Right lobe of liver (tissue), 6 donors: ENCODE results near the gene DZIP1. TPM values are rescaled to one million over a fixed set of nuclear protein-coding genes. Genes with fewer than 3 reads are reported as not detected.
A peak's percentile ranks its signal among the peaks of the same experiment; 100 is the strongest.

Experiments
- ATAC-seq, 4 donors: fragments of 200-7000 bp; cut with Tn5 transposase; one replicate each; pipeline ENCODE4 v1.9.1; 2020; ENCODE audit warnings: mild to moderate bottlenecking in 4 of 4, moderate library complexity in 4 of 4
- DNase-seq, 3 donors: peaks; one replicate each; pipeline ENCODE4 v3.0.0-alpha.2; 2020
- H3K27ac ChIP-seq, 3 donors: fragments of 200-600 bp; one replicate each; pipeline ENCODE4 v1.8.0; 2022
- H3K27me3 ChIP-seq, 2 donors: fragments of 200-600 bp; one replicate each; pipeline ENCODE4 v1.8.0; 2022
- H3K36me3 ChIP-seq, 4 donors: fragments of 200-600 bp; sonication (generic) in 1 of 4; one replicate each; pipeline versions ENCODE4 v1.5.1 to v1.8.0; 2017 to 2022; ENCODE audit warnings: control low read depth in 1 of 4
- H3K4me1 ChIP-seq, 4 donors: fragments of 200-600 bp; sonication (generic) in 1 of 4; one replicate each; pipeline versions ENCODE4 v1.5.1 to v1.8.0; 2017 to 2022; ENCODE audit warnings: control low read depth in 1 of 4
- H3K4me3 ChIP-seq, 3 donors: fragments of 200-600 bp; one replicate each; pipeline ENCODE4 v1.8.0; 2022
- H3K9me3 ChIP-seq, 4 donors: fragments of 200-600 bp; sonication (generic) in 1 of 4; one replicate each; pipeline versions ENCODE4 v1.5.1 to v1.8.0; 2017 to 2022; ENCODE audit warnings: control low read depth in 1 of 4
- POLR2A ChIP-seq: fragments of 450-650 bp; IDR thresholded peaks from one replicate; pipeline ENCODE4 v1.6.1; 2017; ENCODE audit warnings: antibody characterized with exemption, mild to moderate bottlenecking
- WGBS: methylation state at CpG from one replicate; pipeline ENCODE4 v1.1.6; 2018; ENCODE audit warnings: low coverage, low lambda C conversion rate; ENCODE audit not compliant: insufficient coverage; ENCODE audit errors: missing lambda C conversion rate; 5-methylcytosine and 5-hydroxymethylcytosine counted together
- intact Hi-C, 2 donors: fragments of 100-400 bp; cut with DNase I; formaldehyde crosslinking; loops; one replicate each; pipeline versions ENCODE4 v1.11.2 to v1.14.1; 2022
- total RNA-seq, 6 experiments: library from RNA; depleted of rRNA in 2 of 6; stranded (reverse); fragments of >200 nt in 2 of 6; fragmentation: NEBNext Ultra II Directional in 3 of 6; extraction: Animal tissue kit (Norgen Biotek cat#: 25700) in 3 of 6; gene quantifications; one replicate each; pipeline versions ENCODE4 v1.1.0 to v1.2.4, GENCODE V29; 2016 to 2023
- TF ChIP-seq, protein P1 (sequence below), 4 donors: fragments of 200-600 bp in 3 of 4; fragments of 450-650 bp in 1 of 4; IDR thresholded peaks; one replicate each; pipeline versions ENCODE4 v1.5.1 to v1.8.0; 2016 to 2022; ENCODE audit warnings: antibody characterized with exemption in 4 of 4, mild to moderate bottlenecking in 2 of 4
- donor health status: DM: no; HTN: yes; CAD: no.
- donor health status: DM: no; HTN: no; CAD: no.
- donor health status: DM: no; HTN: no; CAD: no.
- donor health status: DM: no; HTN: yes; CAD: no.
- donor health status: DM: no; HTN: yes; CAD: no.

DZIP1 gene
- total RNA-seq, 6 experiments from 2014 or later, result 0.59 to 1.5 (median 0.94) TPM

DNA sequence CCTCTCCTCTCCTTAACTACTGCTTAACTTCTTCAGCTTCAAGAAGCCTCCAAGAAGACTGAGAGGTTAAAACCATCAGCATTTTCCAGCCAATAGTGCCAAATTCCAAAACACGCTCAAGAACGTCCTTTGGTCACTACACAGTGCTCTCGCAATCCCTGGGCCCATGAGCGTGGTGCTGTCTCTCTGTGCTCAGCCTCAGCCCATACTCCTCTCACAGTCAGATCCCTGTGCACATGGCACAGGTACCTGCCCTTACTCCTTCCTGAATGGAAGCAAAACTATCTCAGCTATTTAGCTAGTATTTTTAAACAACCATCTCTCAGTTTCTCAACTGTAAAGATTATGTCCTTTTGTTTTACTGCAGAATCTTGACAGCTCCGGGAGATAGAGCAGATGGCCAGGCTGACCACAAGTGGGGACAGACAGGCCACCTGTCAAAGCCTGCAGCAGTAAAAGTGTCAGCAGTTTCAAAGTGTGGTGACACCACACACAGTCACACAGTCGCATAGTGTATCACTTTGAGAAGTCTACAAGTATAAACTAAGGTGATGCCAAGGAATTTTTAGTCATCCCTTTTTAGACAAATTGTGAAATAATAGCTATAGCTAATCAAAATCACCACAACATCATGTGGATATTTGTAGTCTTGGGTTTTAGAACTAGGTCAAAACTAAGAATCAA, 35.7 kb downstream of the DZIP1 start:
- DNase-seq (no peak), ATAC-seq (peak in 2 of 4 donors; percentile 11 to 34)
- TF ChIP-seq, protein P1, sequence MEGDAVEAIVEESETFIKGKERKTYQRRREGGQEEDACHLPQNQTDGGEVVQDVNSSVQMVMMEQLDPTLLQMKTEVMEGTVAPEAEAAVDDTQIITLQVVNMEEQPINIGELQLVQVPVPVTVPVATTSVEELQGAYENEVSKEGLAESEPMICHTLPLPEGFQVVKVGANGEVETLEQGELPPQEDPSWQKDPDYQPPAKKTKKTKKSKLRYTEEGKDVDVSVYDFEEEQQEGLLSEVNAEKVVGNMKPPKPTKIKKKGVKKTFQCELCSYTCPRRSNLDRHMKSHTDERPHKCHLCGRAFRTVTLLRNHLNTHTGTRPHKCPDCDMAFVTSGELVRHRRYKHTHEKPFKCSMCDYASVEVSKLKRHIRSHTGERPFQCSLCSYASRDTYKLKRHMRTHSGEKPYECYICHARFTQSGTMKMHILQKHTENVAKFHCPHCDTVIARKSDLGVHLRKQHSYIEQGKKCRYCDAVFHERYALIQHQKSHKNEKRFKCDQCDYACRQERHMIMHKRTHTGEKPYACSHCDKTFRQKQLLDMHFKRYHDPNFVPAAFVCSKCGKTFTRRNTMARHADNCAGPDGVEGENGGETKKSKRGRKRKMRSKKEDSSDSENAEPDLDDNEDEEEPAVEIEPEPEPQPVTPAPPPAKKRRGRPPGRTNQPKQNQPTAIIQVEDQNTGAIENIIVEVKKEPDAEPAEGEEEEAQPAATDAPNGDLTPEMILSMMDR (IDR thresholded peaks at IDR 0.05), result no peak
- TF ChIP-seq POLR2A, result no peak
- H3K4me1 ChIP-seq, result peaks cover 0 to 34% (median 3%) of the 10 kb centered on the region in 4 donors
- no peaks in the 10 kb centered on the region for H3K27me3 ChIP-seq
- H3K9me3 ChIP-seq, result no peaks in the 10 kb centered on the region
- H3K36me3 ChIP-seq, result no peaks in the 10 kb centered on the region
- no peak overlapping the region for H3K27ac ChIP-seq
- no peak overlapping the region for H3K4me3 ChIP-seq
- WGBS, result 58% methylated on average over 6 of the region's 6 CpGs
- intact Hi-C loops, result loop anchor here in 1 of 2 donors (10.0 kb wide), 1 partner anchor 74 kb away; no protein-coding TSS in a partner anchor

DNA sequence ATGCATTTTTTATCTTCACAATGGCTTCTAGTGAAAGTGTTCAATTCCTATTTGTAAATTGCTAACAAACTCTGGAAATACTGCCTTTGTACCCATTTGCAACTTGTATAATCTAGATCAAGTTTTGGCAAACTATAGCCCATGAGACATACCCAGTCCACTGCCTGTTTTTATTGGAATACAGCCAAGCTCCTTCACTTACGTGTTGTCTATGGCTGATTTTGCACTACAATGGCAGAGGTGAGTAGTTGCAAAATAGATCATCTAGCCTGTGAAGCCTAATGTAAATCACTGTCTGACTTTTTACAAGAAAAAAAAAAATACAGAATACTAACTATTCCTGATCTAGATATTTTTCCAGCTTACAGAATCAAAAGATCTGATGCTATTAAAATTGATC, 37.1 kb downstream of the DZIP1 start:
- peak overlapping the region in 1 of 3 donors; percentile 59 for H3K27ac ChIP-seq
- TF ChIP-seq POLR2A, result no peak
- TF ChIP-seq, protein P1 (IDR thresholded peaks at IDR 0.05), result no peak
- ATAC-seq (peak; percentile 67 to 81 (median 72)), DNase-seq (no peak)
- intact Hi-C loops, result loop anchor here in 1 of 2 donors (10.0 kb wide), 1 partner anchor 73 kb away; no protein-coding TSS in a partner anchor
- WGBS, result 10% methylated on average over 1 of the region's 1 CpG
- no peaks in the 10 kb centered on the region for H3K36me3 ChIP-seq
- H3K4me3 ChIP-seq, result no peak overlapping the region
- H3K4me1 ChIP-seq, result peaks cover 0 to 37% (median 6%) of the 10 kb centered on the region in 4 donors
- no peaks in the 10 kb centered on the region for H3K27me3 ChIP-seq
- no peaks in the 10 kb centered on the region for H3K9me3 ChIP-seq

DNA sequence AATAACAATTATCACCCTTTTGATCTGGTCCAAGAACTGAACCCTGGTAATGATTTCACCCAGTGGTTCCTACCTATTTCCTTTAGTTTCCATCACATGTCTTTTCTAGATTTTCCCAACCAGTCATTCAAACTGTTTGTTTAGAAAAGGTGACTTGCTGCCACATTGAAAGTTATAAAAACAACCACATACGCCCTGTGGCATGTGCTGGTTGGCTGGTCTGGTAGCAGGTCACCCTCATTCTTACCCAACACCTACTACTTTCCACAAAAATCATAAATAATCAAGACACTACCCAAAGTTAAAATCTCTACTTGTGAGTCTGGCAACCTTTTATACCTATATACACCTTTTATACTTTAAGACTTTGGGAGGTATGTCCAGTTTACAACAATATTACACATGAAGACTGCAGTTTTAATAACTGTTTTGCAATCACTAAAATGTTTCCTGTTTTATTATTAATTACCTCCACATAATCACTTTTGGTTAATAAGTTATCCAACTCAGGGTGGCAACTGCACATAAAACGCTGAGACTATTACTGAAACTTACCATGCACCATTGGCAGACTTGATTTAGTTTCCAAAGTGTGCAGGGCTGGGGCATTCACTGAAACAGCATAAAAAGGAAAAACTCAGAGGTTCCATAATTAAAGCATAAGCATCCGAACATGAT, 38.9 kb downstream of the DZIP1 start:
- H3K4me3 ChIP-seq, result no peak overlapping the region
- 60% methylated on average over 3 of the region's 3 CpGs for WGBS
- H3K9me3 ChIP-seq, result no peaks in the 10 kb centered on the region
- DNase-seq (no peak), ATAC-seq (peak in 1 of 4 donors; percentile 8)
- TF ChIP-seq POLR2A, result no peak
- TF ChIP-seq, protein P1 (IDR thresholded peaks at IDR 0.05), result no peak
- no peaks in the 10 kb centered on the region for H3K36me3 ChIP-seq
- H3K4me1 ChIP-seq, result peaks cover 0 to 37% (median 6%) of the 10 kb centered on the region in 4 donors
- no peak overlapping the region for H3K27ac ChIP-seq
- intact Hi-C loops, result loop anchor here in 1 of 2 donors (10.0 kb wide), 1 partner anchor 71 kb away; no protein-coding TSS in a partner anchor
- H3K27me3 ChIP-seq, result no peaks in the 10 kb centered on the region

DNA sequence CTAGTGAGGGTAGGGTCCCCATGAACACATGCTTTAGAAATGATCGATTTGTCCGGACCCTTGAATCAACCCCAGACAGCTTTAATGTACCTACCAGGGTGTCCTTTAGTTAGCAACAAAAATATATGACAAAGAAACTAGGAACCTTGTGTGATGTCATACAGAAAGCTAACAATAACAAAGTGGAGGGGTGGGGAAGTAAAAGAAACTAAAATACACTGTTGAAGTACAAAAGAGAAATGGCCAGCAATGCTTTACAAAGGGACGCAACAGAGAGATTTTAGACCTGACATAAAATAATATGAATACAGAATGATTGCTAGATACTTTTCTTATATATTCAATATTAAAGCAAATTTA, 40.0 kb downstream of the DZIP1 start:
- Histone ChIP-seq H3K4me3 (no peak overlapping the region), H3K27ac (peak overlapping the region in 1 of 3 donors; percentile 1), H3K27me3 (no peaks in the 10 kb centered on the region), H3K36me3 (no peaks in the 10 kb centered on the region), H3K9me3 (no peaks in the 10 kb centered on the region), H3K4me1 (peaks cover 0 to 37% (median 6%) of the 10 kb centered on the region in 4 donors)
- ATAC-seq (no peak), DNase-seq (no peak)
- no peak for TF ChIP-seq POLR2A
- 55% methylated on average over 3 of the region's 3 CpGs for WGBS
- intact Hi-C loops, result loop anchor here in 1 of 2 donors (10.0 kb wide), 1 partner anchor 70 kb away; no protein-coding TSS in a partner anchor
